ENCODE measurements around the gene CEP131.

GRCh38 chr17:81251094-81251708, 28.4 kb upstream of the CEP131 start:
- no peak for TF ChIP-seq BHLHE40 (IDR thresholded peaks at IDR 0.05; ENCODE audit: borderline replicate concordance)
- TF ChIP-seq LEF1 (IDR thresholded peaks at IDR 0.05; ENCODE audit: borderline replicate concordance) = no peak
- TF ChIP-seq HDGF (IDR thresholded peaks at IDR 0.05; ENCODE audit: borderline replicate concordance) = no peak
- TF ChIP-seq NFRKB (IDR thresholded peaks at IDR 0.05) = no peak
- no peak for TF ChIP-seq SP1 (IDR thresholded peaks at IDR 0.05)
- TF ChIP-seq PKNOX1 (IDR thresholded peaks at IDR 0.05) = no peak
